Left hindlimb (tissue), 1 donor: ENCODE data around the gene OR51G2.

Source experiments
- DNase-seq: peaks from one replicate; pipeline ENCODE4 v3.0.0-alpha.2; 2018

OR51G2 gene

GRCh38 chr11:4863876-4864275 is 55.3 kb downstream of the OR51G2 start:
- no peak for DNase-seq
